ENCODE results near the gene SLC2A10. TPM values are rescaled to one million over a fixed set of nuclear protein-coding genes. Genes with fewer than 3 reads are reported as not detected.

SLC2A10 gene
- total RNA-seq, 2 donors from 2014 or later = 19.8 to 49.0 TPM

GRCh38 chr20:46683668-46683938 is 25.8 kb upstream of the SLC2A10 start:
- Histone ChIP-seq H3K9me3 (no peaks in the 10 kb centered on the region), H3K4me3 (peak overlapping the region; percentile 68), H3K27me3 (replicated peaks; ENCODE audit: insufficient read depth) (no peaks in the 10 kb centered on the region), H3K4me1 (ENCODE audit: control insufficient read depth in 1 of 2, low read depth in 2 of 2) (peaks cover 28 to 43% of the 10 kb centered on the region in 2 donors), H3K36me3 (peaks cover 5% of the 10 kb centered on the region), H3K27ac (no peak overlapping the region)
- no peak for TF ChIP-seq CTCF (IDR thresholded peaks at IDR 0.05)
- DNase-seq (ENCODE audit: low spot score) (no peak), ATAC-seq (ENCODE audit: insufficient number of reproducible peaks, low FRiP score, low read depth) (no peak)

GRCh38 chr20:46683939-46684750 is 25.3 kb upstream of the SLC2A10 start:
- H3K9me3 ChIP-seq = no peaks in the 10 kb centered on the region
- H3K4me1 ChIP-seq (ENCODE audit: control insufficient read depth in 1 of 2, low read depth in 2 of 2) = peaks cover 28 to 43% of the 10 kb centered on the region in 2 donors
- TF ChIP-seq CTCF (IDR thresholded peaks at IDR 0.05) = no peak
- H3K36me3 ChIP-seq = peaks cover 5% of the 10 kb centered on the region
- no peak for ATAC-seq (ENCODE audit: insufficient number of reproducible peaks, low FRiP score, low read depth)
- peak overlapping the region; percentile 68 for H3K4me3 ChIP-seq
- DNase-seq (ENCODE audit: low spot score) = no peak
- H3K27ac ChIP-seq = peak overlapping the region; percentile 38 to 60
- no peaks in the 10 kb centered on the region for H3K27me3 ChIP-seq (replicated peaks; ENCODE audit: insufficient read depth)

GRCh38 chr20:46688151-46689081 is 21.0 kb upstream of the SLC2A10 start:
- H3K4me3 ChIP-seq = peak overlapping the region; percentile 95
- H3K4me1 ChIP-seq (ENCODE audit: control insufficient read depth in 1 of 2, low read depth in 2 of 2) = peaks cover 19 to 32% of the 10 kb centered on the region in 2 donors
- peak; percentile 9 for ATAC-seq (ENCODE audit: insufficient number of reproducible peaks, low FRiP score, low read depth)
- H3K36me3 ChIP-seq = peaks cover 5% of the 10 kb centered on the region
- no peak for DNase-seq (ENCODE audit: low spot score)
- H3K27ac ChIP-seq = peak overlapping the region; percentile 85 to 96
- no peaks in the 10 kb centered on the region for H3K9me3 ChIP-seq
- no peaks in the 10 kb centered on the region for H3K27me3 ChIP-seq (replicated peaks; ENCODE audit: insufficient read depth)
- no peak for TF ChIP-seq CTCF (IDR thresholded peaks at IDR 0.05)

GRCh38 chr20:46689082-46689753 is 20.2 kb upstream of the SLC2A10 start, which contains the start of gene TP53RK:
Gene TP53RK (minus strand): TSS chr20:46689444. CDS start chr20:46689414, 30 bp downstream.
- Histone ChIP-seq H3K4me1 (ENCODE audit: control insufficient read depth in 1 of 2, low read depth in 2 of 2) (peaks cover 17 to 26% of the 10 kb centered on the region in 2 donors), H3K4me3 (peak within 1 kb of the TSS; percentile 95), H3K9me3 (no peaks in the 10 kb centered on the region), H3K27me3 (replicated peaks; ENCODE audit: insufficient read depth) (no peaks in the 10 kb centered on the region), H3K36me3 (peaks cover 5% of the 10 kb centered on the region), H3K27ac (peak within 1 kb of the TSS; percentile 85 to 96)
- peak; percentile 99 for ATAC-seq (ENCODE audit: insufficient number of reproducible peaks, low FRiP score, low read depth)
- TF ChIP-seq CTCF (IDR thresholded peaks at IDR 0.05) = peak; percentile 59
- DNase-seq (ENCODE audit: low spot score) = peak; percentile 95

All from thoracic aorta (tissue), 2 donors.